Fibroblast of skin of scalp (primary cell): Measurements from ENCODE around the gene ARHGEF17. TPM values are rescaled to one million over a fixed set of nuclear protein-coding genes. Genes with fewer than 3 reads are reported as not detected.
"Not testable (repeated sequence)": the region's sequence is repeated elsewhere in the genome, so short reads cannot be mapped to it uniquely, and the experiment has no call there.

Experiments used
- DNase-seq: peaks from one replicate; pipeline ENCODE4 v3.0.0-alpha.2; 2013
- polyA plus RNA-seq, 2 experiments: library from polyadenylated mRNA; unstranded; fragments of 120-200 nt; gene quantifications; one replicate each; pipeline ENCODE4 v1.2.1, GENCODE V29; 2013; ENCODE audit not compliant: insufficient read length in 2 of 2

The ARHGEF17 gene, protein sequence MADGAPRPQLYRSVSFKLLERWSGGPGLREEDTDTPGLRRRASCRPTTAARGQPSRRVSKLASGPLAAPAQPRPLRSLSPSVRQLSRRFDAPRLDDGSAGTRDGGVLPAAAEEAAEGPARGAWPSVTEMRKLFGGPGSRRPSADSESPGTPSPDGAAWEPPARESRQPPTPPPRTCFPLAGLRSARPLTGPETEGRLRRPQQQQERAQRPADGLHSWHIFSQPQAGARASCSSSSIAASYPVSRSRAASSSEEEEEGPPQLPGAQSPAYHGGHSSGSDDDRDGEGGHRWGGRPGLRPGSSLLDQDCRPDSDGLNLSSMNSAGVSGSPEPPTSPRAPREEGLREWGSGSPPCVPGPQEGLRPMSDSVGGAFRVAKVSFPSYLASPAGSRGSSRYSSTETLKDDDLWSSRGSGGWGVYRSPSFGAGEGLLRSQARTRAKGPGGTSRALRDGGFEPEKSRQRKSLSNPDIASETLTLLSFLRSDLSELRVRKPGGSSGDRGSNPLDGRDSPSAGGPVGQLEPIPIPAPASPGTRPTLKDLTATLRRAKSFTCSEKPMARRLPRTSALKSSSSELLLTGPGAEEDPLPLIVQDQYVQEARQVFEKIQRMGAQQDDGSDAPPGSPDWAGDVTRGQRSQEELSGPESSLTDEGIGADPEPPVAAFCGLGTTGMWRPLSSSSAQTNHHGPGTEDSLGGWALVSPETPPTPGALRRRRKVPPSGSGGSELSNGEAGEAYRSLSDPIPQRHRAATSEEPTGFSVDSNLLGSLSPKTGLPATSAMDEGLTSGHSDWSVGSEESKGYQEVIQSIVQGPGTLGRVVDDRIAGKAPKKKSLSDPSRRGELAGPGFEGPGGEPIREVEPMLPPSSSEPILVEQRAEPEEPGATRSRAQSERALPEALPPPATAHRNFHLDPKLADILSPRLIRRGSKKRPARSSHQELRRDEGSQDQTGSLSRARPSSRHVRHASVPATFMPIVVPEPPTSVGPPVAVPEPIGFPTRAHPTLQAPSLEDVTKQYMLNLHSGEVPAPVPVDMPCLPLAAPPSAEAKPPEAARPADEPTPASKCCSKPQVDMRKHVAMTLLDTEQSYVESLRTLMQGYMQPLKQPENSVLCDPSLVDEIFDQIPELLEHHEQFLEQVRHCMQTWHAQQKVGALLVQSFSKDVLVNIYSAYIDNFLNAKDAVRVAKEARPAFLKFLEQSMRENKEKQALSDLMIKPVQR (N-terminal part only)
- 73.9 TPM for polyA plus RNA-seq (2013, experiment 1 of 2; ENCODE audit: insufficient read length)
- 70.9 TPM for polyA plus RNA-seq (2013, experiment 2 of 2; ENCODE audit: insufficient read length)

DNA sequence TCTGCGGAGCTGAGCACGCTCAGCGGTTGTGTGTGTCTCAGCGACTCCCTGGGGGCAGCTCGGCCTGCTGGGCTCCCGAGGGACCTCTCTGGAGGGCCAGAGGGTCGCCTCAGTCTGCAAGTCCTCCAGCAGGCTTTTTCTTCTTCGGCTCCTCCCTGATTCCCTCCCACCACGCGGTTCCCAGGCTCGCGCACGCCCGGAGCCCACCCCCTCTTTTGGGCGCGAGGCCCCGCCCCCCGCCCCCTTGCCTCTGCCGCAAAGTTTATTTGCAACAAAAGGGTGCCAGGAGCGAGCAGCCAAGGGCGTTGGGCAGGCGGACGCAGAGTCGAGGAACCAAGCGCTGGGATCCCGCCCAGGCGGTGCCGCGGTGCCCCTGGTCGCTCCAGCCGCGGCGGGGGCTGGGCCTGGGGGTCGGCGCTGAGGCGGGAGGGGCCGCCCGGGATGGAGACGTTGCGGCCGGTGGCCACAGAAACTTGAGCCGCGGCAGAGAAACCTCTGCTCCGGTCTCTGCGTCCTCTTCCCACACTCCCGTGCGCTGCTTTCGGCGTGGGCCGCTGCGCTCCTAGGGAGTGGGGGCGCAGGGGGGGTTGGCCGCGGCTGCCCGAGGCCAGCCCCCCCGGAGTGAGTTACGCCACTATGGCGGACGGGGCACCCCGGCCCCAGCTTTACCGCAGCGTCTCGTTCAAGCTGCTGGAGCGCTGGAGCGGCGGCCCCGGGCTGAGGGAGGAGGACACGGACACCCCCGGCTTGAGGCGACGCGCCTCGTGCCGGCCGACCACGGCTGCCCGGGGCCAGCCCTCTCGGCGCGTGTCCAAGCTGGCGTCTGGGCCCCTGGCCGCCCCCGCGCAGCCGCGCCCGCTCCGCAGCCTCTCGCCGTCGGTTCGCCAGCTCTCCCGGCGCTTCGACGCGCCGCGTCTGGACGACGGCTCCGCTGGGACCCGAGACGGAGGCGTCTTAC is at the start of gene ARHGEF17:
ARHGEF17 (plus strand) TSS at position 274 of the 958 bp plus-strand sequence; CDS start at position 637, 363 bp downstream.
- peak; percentile 88 for DNase-seq

DNA sequence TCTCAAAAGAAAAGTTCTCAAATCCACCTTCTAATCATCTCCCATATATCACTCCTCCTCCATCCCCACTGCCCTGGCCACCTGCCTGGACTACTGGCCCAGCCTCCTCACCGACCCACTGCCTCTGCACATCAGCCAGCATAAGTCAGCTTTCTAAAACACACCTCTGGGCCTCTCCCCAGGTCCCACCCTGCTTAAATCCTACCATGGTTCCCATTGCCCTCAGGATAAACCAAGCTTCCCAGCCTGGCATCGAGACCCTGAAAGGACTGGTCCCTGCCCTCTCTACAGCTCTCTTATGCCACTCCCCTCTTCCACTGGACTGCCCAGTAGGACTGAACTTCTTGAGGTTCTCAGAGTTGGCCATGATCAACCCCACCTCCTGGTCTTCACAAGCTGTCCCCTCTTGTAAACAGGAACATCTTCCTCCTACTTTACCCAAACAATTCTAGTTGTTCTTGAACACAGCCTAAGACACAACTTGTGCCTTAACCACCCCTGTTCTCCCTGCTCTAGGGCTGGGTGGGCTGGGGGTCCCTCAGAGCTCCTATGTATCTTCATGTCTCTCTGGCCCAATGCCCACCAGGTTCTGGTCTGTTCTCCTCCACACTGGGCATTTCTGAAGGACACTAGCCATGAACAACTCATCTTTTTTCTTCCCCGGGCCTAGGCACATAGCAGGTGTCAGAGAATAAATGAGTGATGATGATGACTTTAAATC is 48.5 kb upstream of the ARHGEF17 start:
- DNase-seq, result no peak

DNA sequence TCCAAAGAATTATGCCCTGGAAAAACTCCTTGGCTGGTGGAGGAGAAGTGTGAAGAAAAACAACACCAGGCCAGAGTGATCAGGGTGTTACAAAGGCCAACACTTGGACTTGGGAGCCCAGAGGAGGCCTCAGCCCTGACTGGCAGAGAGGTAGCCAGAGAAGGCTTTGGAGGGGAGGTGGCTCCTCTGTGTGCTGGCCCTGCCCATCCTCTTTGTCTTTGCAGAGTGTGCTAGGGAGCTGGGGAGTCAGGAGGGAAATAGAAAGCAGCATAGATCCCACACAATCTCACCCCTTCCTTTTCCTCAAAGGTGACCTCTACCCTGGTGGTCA is 48.0 kb upstream of the ARHGEF17 start:
- DNase-seq, result no peak

DNA sequence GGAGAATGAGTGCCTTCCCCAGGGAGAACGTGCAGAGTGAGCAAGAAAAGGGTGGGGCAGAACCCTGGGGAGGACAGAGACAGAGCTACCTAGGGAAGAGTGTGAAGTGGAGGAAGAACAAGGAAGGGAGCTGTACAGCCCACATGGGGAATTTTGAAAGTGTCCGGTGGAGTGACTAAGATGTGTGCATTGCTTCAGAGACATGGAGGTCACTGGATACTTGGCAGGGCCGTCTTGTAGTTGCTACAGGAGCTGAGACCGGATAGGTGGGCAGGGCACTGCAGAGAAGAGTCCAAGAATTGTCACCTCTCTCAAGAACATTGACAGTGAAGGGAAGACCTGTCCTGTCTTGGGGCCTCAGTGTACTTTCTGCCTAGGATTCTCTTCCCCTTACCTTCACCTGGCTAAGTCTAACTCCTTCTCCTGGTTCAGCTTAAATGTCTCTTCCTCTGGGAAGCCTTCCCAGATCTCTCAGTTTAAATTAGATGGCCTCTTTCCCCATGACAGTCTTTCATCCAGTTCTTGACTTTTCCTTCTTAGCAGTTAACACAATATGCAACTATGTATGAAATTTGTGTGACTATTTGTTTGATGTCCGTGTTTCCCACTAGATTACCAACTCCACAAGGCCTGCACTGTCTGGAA is 45.1 kb upstream of the ARHGEF17 start:
- no peak for DNase-seq

DNA sequence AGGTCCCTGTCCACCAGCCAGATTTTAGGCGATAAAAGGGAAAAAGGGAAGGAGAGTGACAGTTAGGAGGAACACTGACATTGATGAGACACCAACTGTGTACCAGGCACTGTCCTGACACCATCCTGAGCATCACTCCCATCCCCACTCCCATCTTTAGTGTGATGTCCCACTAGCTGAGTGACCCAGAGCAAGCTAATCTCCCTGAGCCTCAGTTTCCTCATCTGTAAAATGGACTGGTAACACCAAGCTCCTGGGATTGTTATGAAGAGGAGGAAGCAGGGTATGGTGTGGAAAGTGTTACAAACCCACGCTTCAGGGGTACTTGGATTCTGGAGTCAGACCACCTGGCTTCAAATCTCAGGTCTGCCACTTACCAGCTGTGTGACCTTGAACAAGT is 44.4 kb upstream of the ARHGEF17 start:
- no peak for DNase-seq

DNA sequence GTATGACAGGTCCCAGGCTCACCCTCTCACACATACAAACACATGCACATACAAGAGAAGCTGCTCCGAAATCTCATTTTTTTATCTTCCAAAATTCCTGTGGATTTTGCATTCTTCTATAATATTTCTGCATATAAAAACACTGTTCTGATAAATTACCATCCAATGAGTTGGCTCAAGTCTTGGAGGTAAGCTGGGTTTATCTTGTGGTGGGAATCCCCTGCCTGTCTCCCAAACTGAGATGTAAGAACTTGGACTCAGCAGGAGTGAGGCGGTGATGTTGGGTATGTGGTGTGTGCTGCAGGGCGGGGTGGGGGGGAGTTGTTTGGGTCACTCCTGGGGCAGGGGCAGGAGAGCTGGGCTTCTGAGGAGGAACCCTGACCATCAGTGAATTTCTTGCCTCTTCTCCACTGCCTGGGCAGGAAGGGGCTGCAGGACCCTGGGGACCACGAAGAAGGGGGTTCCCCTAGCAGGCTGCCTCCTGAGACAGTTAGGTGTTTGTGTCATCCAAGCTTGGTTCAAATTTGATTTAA is 42.7 kb upstream of the ARHGEF17 start:
- peak; percentile 18 for DNase-seq

DNA sequence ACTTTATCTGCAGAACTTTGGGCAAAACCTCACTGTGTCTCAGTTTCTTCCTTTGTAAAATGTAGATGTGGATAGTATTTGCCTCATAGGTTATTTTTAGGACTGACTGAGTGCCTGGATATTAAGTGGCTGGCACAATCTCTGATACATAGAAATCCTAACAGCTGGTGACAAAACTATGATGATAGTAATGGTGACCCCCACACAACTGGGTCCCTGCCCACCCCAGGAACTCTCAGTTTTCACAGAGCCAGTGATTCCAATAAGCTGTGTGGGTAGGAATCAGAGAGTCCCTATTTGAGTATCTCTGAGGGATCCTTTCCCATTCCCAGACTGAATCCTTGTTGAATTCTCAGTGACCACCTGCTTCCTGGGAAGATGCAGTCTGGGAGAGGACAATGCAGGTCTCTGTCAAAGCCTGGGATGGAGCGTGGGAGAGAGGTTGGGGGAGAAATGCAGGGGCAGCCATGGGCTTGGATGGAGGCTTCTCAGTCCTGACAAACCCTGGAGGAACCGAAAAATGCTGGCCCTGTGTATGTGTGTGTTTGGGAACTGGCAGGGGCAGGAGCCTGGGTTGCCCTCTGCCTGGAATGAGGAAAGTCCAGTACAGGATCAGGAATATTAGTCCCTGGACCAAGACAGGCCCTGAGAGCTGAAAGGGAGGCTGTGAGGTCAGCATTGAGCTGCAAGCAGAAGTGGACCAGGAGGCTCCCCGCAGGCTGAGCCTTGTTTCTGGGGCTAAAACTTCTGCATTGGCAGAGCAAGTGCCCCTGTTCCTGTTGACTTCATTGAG is 42.0 kb upstream of the ARHGEF17 start:
- no peak for DNase-seq

DNA sequence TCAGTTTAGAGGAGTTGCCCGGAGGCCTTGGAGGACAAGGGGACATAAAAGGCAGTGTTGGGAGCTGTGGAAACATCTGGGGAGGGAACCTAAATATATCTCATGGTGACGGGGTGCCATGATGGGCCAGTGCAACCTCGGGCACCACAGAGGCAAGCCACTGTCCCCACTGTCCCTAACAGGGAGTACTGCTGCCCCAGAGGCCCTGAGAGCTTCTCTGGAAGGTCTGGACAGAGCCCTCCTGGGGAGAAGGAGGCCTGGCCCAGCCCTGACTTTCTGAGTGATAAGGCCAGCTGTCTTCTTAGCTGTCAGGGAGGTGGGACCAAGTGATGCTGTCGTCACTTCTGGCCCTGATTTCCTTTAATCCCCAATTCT is 41.4 kb upstream of the ARHGEF17 start:
- DNase-seq, result no peak

DNA sequence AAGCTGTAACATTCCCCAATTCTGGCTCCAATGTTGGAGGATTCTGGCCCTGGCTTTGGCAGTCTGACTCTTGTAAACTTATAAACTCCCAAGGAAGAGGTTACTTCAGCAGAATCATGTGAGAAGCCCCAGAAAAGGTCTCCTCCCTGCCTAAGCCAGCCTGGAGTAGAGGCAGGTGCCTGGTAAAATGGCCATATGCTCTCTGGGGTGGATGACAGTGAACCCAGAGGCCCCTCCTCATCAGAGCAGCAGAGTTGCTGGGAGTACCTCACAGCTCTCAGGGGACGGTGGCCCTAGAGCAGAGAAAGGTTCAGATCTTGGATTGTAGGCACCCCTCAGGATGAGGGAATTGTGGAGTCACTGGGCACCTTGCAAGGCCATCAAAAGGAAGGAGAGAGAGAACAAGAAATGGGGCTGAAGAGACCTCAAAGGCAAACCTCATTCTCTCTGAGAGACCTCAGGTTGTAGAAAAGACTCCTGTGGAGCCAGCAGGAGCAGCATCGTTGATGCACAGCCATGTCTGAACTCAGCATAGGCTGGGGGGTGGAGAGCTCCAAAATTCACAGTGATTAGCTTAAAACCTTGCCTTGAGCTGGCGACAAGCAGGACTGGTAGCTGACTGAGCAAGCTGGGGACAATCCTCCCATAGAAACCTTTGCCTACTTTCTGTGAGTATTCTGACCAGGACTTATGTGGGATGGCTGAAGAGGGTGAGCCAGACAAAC is 40.8 kb upstream of the ARHGEF17 start:
- no peak for DNase-seq

DNA sequence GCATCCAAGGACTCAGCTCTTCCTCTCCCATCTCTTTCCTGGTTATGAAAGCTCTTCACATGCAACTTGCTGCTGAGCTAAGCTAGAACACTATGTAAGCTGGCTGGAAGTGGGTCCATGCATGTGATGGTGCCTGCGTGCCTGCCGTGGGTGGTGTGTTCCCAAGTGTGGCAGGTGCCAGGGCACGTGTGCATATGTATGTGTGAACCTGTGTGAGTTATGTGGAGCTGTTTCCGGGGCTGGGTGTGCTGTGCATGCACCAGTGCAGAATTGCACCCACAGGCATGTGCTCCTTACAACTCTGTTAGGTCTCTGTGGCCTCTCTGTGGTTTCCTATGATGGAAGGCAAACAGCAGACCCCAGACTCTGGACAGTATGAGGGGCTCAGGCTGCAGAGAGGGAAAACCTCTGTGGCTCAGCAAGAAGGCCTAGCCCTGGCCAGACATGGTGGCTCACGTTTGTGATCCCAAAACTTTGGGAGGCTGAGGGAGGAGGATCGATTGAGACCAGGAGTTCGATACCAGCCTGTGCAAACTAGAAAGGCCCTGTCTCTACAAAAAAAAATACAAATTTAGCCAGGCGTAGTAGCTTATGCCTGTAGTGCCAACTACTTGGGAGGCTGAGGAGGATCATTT is 40.1 kb upstream of the ARHGEF17 start:
- no peak for DNase-seq

DNA sequence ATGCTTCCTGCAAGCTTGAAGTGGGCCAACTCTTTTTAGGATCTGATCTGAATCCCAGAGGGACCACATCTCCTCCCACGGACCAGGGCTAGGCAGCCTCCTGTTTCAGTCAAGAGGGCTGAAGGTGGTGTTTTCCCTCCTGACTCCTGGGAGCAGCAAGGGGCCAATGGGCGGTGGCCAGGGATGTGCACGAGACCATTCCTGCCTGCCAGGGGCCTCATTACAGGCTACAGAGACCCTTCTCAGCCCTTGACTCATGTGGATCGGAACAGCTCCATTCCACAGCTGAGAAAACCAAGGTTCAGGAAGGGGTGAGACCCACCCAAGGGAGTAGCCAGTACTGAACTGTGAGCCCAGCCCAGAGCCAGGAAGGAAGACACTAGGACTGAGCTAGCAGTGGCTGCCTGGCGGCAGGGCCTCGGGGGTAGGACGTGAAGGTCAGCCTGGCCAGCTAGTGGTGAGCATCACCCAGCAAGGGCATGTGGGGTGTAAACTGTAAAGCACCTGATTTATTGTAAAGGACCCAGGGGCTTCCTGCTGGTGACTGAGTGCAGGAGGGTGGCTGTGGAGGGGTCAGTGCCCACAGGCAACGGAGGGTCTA is 39.3 kb upstream of the ARHGEF17 start:
- no peak for DNase-seq

DNA sequence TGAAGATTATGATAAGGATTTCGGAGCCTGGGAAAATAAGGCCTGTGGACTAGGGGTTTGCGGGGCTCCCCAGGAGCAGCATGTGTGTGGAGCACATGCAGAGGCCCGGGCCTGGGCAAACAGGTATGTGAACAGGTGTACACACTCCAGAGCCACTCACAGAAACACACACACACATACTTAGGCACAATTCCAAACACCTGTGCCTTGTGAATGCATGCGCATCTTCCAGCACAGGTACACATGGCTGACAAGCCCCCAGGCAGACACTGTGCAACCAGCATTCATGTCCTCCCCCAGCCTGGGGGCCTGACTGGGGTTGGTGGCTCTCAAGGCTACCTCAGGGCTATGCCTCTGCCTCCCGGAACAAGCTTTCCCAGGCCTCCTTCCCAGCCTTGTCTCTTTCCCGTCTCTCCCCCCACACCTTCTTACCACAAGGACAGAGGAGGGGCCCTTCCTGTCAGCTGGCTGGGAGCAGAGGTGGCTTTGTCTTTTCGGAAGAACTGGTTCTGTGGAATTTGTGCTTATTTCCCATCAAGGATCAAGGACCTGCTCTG is 38.5 kb upstream of the ARHGEF17 start:
- DNase-seq, result no peak

DNA sequence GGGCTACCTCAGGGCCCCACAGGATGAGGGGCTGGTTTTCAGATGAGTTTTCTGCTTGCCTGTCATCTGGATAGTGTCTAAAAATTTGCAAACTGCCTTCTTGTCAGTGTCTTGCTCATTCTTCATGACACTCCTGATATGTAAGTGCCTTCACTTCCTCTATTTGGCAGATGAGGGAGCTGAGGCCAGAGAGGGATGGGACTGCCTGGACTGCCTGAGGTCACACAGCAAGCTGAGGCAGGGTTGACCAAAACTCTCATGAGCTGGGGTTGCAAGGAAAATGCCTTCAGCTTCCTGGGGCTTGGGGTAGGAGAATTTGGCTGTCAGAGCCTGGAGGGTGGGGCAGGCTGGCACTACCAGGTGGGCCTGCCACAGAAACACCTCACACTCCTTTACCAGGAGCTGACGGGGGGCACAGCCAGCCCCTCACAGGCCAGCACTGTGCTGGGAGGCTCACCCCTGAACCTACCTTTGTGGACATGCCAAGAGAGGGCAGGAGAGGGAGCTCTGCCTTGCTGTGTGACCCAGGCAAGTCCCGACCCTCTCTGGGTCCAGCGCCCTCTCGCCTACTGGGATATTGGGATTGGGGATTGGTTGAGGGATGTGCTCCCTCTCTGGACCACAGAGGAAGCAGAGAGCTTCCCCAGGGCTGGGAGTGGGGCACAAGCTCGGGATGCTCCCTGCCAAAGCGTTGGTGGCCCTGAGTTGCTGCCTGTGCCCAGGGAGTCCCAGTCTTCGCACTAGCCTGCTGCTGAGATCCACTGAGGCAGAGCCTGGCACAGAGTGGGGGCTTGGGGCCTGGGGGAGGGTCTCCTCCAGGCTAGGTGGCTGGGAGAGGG is 37.8 kb upstream of the ARHGEF17 start:
- no peak for DNase-seq

DNA sequence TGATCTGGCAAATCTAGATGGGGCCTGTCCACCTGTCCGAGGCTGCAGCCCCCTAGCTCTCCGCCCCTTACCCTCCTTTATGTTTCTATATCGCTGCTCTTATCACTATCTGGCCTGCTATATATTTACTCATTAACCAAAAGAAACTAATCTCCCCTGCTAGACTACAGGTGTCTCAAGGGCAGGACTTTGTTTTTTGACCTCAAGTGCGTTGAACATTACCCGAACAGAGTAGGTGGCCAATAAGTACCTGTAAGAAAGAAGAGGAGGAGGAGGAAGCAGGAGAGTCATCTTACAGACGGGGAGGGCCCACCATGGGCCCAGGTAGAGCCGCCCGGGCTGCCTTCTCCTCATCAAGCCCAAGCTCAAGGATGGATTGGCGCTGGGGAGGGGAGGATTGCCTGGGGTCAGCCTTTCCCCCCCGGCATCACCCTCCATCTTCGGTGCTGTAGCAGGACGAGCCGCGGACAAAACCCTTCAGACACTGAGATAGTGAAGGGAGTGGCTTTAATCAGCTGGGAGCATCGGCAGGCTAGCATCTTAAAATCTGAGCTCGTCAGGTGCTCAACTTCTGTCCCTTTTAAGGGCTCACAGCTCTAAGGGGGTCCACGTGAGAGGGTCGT is 37.1 kb upstream of the ARHGEF17 start:
- no peak for DNase-seq

DNA sequence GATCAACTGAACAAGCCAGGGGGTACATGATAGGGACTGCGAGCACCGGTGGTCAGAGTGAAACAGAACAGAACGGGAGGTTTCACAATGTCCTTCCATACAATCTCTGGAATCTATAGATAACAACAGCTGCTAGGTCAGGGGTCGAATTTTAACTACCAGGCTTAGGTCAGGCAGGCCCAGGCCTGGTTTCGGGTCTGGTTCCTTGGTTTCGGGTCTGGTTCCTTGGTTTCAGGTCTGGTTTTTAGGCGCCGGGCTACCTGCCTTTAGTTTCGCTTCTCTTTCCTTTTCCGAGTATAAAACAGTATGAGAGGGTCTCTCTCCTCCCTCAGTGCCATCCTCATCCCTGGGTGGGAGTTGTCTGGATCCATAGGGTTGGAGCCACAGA is 36.6 kb upstream of the ARHGEF17 start:
- DNase-seq, result not testable (repeated sequence)
